NCI-H748 treated with DMSO at 0.1 percent for 48 hours (cell line): ENCODE measurements around the gene ZMYND8.
"Not testable (repeated sequence)": the region's sequence is repeated elsewhere in the genome, so short reads cannot be mapped to it uniquely, and the experiment has no call there.

ENCODE experiments used
- DNase-seq: peaks from one replicate; lab custom pipeline; 2025; lab: John Stamatoyannopoulos, UW

Gene ZMYND8

GRCh38 chr20:47310729-47311128 is 45.8 kb downstream of the ZMYND8 start:
- DNase-seq: no peak

GRCh38 chr20:47309806-47310426 is 46.6 kb downstream of the ZMYND8 start:
- no peak for DNase-seq

GRCh38 chr20:47309394-47309793 is 47.1 kb downstream of the ZMYND8 start:
- DNase-seq: no peak

GRCh38 chr20:47307569-47307968 is 48.9 kb downstream of the ZMYND8 start:
- not testable (repeated sequence) for DNase-seq

GRCh38 chr20:47306755-47307370 is 49.6 kb downstream of the ZMYND8 start:
- no peak for DNase-seq

GRCh38 chr20:47306095-47306494 is 50.4 kb downstream of the ZMYND8 start:
- DNase-seq: no peak

GRCh38 chr20:47305667-47306066 is 50.8 kb downstream of the ZMYND8 start:
- DNase-seq: no peak

- DNase-seq: no peak
Observed at GRCh38 chr20:47304287-47304686, 52.2 kb downstream of the ZMYND8 start.

GRCh38 chr20:47303736-47304135 is 52.8 kb downstream of the ZMYND8 start:
- no peak for DNase-seq

- no peak for DNase-seq
Observed at GRCh38 chr20:47300071-47300470, 56.4 kb downstream of the ZMYND8 start.

- DNase-seq: no peak
Observed at GRCh38 chr20:47298624-47299023, 57.9 kb downstream of the ZMYND8 start.

- no peak for DNase-seq
Observed at GRCh38 chr20:47297746-47298145, 58.8 kb downstream of the ZMYND8 start.

GRCh38 chr20:47296950-47297349 is 59.5 kb downstream of the ZMYND8 start:
- DNase-seq: no peak

GRCh38 chr20:47295921-47296426 is 60.5 kb downstream of the ZMYND8 start:
- DNase-seq: no peak

- DNase-seq: no peak
Observed at GRCh38 chr20:47295129-47295813, 61.2 kb downstream of the ZMYND8 start.

- no peak for DNase-seq
Observed at GRCh38 chr20:47293631-47294030, 62.9 kb downstream of the ZMYND8 start.

- DNase-seq: no peak
Observed at GRCh38 chr20:47292581-47292980, 63.9 kb downstream of the ZMYND8 start.

- no peak for DNase-seq
Observed at GRCh38 chr20:47290666-47291430, 65.7 kb downstream of the ZMYND8 start.

GRCh38 chr20:47290008-47290407 is 66.5 kb downstream of the ZMYND8 start:
- no peak for DNase-seq

- no peak for DNase-seq
Observed at GRCh38 chr20:47289096-47289495, 67.4 kb downstream of the ZMYND8 start.

- DNase-seq: not testable (repeated sequence)
Observed at GRCh38 chr20:47288530-47288929, 68.0 kb downstream of the ZMYND8 start.

- DNase-seq: no peak
Observed at GRCh38 chr20:47287609-47288144, 68.8 kb downstream of the ZMYND8 start.
